C4-2B (cell line): ENCODE results near the gene SLC39A1.

ENCODE experiments used
- ZFX ChIP-seq: fragments of 450-650 bp; IDR thresholded peaks from 2 replicates; pipeline ENCODE4 v1.6.1; 2017
- TF ChIP-seq, protein P1 (sequence below): fragments of 450-650 bp; conservative IDR thresholded peaks from 2 replicates; pipeline ENCODE4 v1.5.1; 2017; ENCODE audit warnings: mild to moderate bottlenecking

DNA sequence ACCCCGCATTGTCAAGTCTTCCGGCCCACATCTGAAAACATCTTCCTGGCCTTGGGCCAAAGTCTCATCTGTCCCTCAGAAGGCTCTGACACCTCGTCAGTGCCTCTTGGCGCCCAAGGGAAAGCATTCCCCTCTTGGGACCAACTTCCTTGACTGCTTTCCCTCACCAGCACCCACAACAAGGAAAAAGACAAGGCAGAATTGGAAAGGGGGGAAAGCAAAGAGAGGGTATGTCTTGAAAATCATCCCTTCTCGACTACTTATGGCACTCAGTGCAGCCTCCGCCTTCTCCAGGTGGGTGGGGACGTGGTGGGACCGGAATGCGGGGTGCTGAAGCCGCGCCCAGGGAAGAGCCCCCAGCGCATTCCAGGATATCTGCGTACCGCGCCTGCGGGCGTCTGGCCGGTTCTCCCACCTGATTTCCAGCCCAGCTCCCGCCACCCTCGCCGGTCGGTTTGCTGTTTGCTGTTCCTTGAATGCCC, 554 bp upstream of the SLC39A1 start:
- TF ChIP-seq, protein P1, sequence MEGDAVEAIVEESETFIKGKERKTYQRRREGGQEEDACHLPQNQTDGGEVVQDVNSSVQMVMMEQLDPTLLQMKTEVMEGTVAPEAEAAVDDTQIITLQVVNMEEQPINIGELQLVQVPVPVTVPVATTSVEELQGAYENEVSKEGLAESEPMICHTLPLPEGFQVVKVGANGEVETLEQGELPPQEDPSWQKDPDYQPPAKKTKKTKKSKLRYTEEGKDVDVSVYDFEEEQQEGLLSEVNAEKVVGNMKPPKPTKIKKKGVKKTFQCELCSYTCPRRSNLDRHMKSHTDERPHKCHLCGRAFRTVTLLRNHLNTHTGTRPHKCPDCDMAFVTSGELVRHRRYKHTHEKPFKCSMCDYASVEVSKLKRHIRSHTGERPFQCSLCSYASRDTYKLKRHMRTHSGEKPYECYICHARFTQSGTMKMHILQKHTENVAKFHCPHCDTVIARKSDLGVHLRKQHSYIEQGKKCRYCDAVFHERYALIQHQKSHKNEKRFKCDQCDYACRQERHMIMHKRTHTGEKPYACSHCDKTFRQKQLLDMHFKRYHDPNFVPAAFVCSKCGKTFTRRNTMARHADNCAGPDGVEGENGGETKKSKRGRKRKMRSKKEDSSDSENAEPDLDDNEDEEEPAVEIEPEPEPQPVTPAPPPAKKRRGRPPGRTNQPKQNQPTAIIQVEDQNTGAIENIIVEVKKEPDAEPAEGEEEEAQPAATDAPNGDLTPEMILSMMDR = no peak
- no peak for TF ChIP-seq ZFX
